GM12878 (cell line): ENCODE data around the gene SIRT3. TPM values are rescaled to one million over a fixed set of nuclear protein-coding genes. Genes with fewer than 3 reads are reported as not detected.

Experiments used
- ATAC-seq: fragments of 200-7000 bp; cut with Tn5 transposase; 3 replicates; pipeline ENCODE4 v1.9.1; 2020; ENCODE audit warnings: mild to moderate bottlenecking, moderate library complexity
- BruUV-seq: library from RNA; stranded (reverse); fragments of 400-500 nt; replicated peaks from 2 replicates; lab custom pipeline; 2021; lab: Mats Ljungman, UMichigan
- CTCF ChIA-PET: fragments of 300-600 bp; sonication (Branson Sonifier 250); formaldehyde crosslinking; extraction: SDS; loops from one replicate; lab custom pipeline; 2021; ENCODE audit warnings: inconsistent platforms; lab: Yijun Ruan, JAX
- POLR2A ChIA-PET: fragments of 350-600 bp; formaldehyde crosslinking; extraction: SDS; loops from one replicate; lab custom pipeline; 2021; ENCODE audit warnings: inconsistent platforms; lab: Charles Lee
- RAD21 ChIA-PET: fragments of 300-600 bp; sonication (Branson Sonifier 250); formaldehyde crosslinking; loops from one replicate; lab custom pipeline; 2023; ENCODE audit warnings: antibody characterized with exemption; ENCODE audit not compliant: unreplicated experiment; lab: Charles Lee
- SMC1A ChIA-PET: fragments of 300-600 bp; sonication (Branson Sonifier 250); formaldehyde crosslinking; loops from one replicate; lab custom pipeline; 2023; ENCODE audit not compliant: unreplicated experiment, uncharacterized antibody; lab: Charles Lee
- DNase-seq: peaks from one replicate; pipeline ENCODE4 v3.0.0-alpha.2; 2011; ENCODE audit warnings: low read depth, low spot score
- FAIRE-seq: peaks from 3 replicates; lab custom pipeline; 2011; peaks lifted over from hg19 to GRCh38; lab: Jason Lieb, UNC
- H2AFZ ChIP-seq: 2 replicates; pipeline ENCODE4 v1.6.0; 2011; ENCODE audit warnings: low read depth, low read length, control low read depth; ENCODE audit not compliant: control insufficient read depth
- H3K27ac ChIP-seq: 2 replicates; pipeline ENCODE4 v1.5.1; 2011; ENCODE audit warnings: control low read depth; ENCODE audit not compliant: control insufficient read depth, insufficient read depth
- H3K27me3 ChIP-seq, 2 experiments: replicated peaks in 1 of 2; 2 replicates each; pipeline versions ENCODE4 v1.6.0 to v1.6.1; 2011; ENCODE audit warnings: low read length in 1 of 2; ENCODE audit not compliant: control insufficient read depth in 2 of 2, insufficient read depth in 2 of 2
- H3K36me3 ChIP-seq, 2 experiments: 2 replicates each; pipeline ENCODE4 v1.5.1; 2011; ENCODE audit warnings: low read length in 1 of 2; ENCODE audit not compliant: control insufficient read depth in 2 of 2, insufficient read depth in 2 of 2
- H3K4me1 ChIP-seq: 2 replicates; pipeline ENCODE4 v1.6.1; 2011; ENCODE audit warnings: mild to moderate bottlenecking, low read length, moderate library complexity, mixed read lengths; ENCODE audit not compliant: control insufficient read depth, insufficient read depth
- H3K4me2 ChIP-seq: 2 replicates; pipeline ENCODE4 v1.6.0; 2011; ENCODE audit warnings: control low read depth; ENCODE audit not compliant: control insufficient read depth, insufficient read depth
- H3K4me3 ChIP-seq: fragments of 200-600 bp; sonication (generic); 2 replicates; pipeline ENCODE4 v1.5.1; 2016
- H3K79me2 ChIP-seq: 2 replicates; pipeline ENCODE4 v1.6.0; 2011; ENCODE audit warnings: low read length; ENCODE audit not compliant: control insufficient read depth, insufficient read depth
- H3K9ac ChIP-seq: 2 replicates; pipeline ENCODE4 v1.8.0; 2011; ENCODE audit warnings: low read length, control low read depth, mixed read lengths; ENCODE audit not compliant: control insufficient read depth, insufficient read depth
- H3K9me3 ChIP-seq: replicated peaks from 3 replicates; pipeline ENCODE4 v1.5.1; 2011; ENCODE audit warnings: mild to moderate bottlenecking, low read length; ENCODE audit not compliant: control insufficient read depth, insufficient read depth
- H4K20me1 ChIP-seq: 2 replicates; pipeline ENCODE4 v1.6.0; 2011; ENCODE audit not compliant: control insufficient read depth, insufficient read depth
- BCL3 ChIP-seq: IDR thresholded peaks from 2 replicates; pipeline ENCODE4 v1.6.1; 2011; ENCODE audit warnings: borderline replicate concordance, low read depth, mild to moderate bottlenecking, moderate library complexity, low read length; ENCODE audit not compliant: insufficient read depth, poor library complexity, severe bottlenecking
- E4F1 ChIP-seq: fragments of 450-650 bp; IDR thresholded peaks from 2 replicates; pipeline ENCODE4 v1.6.1; 2018; ENCODE audit warnings: borderline replicate concordance, mild to moderate bottlenecking; ENCODE audit not compliant: partially characterized antibody
- GATAD2B ChIP-seq: fragments of 450-650 bp; conservative IDR thresholded peaks from 2 replicates; pipeline ENCODE4 v1.6.1; 2017; ENCODE audit warnings: low read depth, mild to moderate bottlenecking, moderate library complexity
- HDAC2 ChIP-seq: fragments of 200-600 bp; sonication (generic); IDR thresholded peaks from 2 replicates; pipeline ENCODE4 v1.6.1; 2017
- POLR2A ChIP-seq: IDR thresholded peaks from 2 replicates; pipeline ENCODE4 v1.6.1; 2011; ENCODE audit warnings: low read depth, mild to moderate bottlenecking, low read length
- POLR2AphosphoS2 ChIP-seq: IDR thresholded peaks from 2 replicates; pipeline ENCODE4 v1.6.1; 2011; ENCODE audit warnings: low read depth, mild to moderate bottlenecking, low read length, improper control_type of control experiment, moderate library complexity
- POLR2AphosphoS5 ChIP-seq: IDR thresholded peaks from 2 replicates; pipeline ENCODE4 v1.6.1; 2011; ENCODE audit warnings: mild to moderate bottlenecking, low read length, inconsistent platforms
- ZBED1 ChIP-seq: IDR thresholded peaks from 2 replicates; pipeline ENCODE4 v1.6.1; 2016; ENCODE audit warnings: borderline replicate concordance
- ZNF622 ChIP-seq: fragments of 450-650 bp; IDR thresholded peaks from 2 replicates; pipeline ENCODE4 v1.6.1; 2017; ENCODE audit warnings: mild to moderate bottlenecking, inconsistent platforms
- WGBS: methylation state at CpG from one replicate; pipeline ENCODE4 v1.1.6; 2016; ENCODE audit warnings: low lambda C conversion rate; ENCODE audit not compliant: insufficient replicate concordance, insufficient coverage; ENCODE audit errors: missing lambda C conversion rate; 5-methylcytosine and 5-hydroxymethylcytosine counted together
- in situ Hi-C: fragments of 300-500 bp; cut with MboI; formaldehyde crosslinking; loops from 9 replicates; pipeline ENCODE4 v1.14.3; 2018; ENCODE audit warnings: mixed read lengths
- intact Hi-C: fragments of 100-400 bp; cut with micrococcal nuclease; formaldehyde crosslinking; loops from one replicate; pipeline ENCODE4 v1.14.2; 2022; ENCODE audit not compliant: unreplicated experiment
- polyA plus RNA-seq, 11 experiments: library from polyadenylated mRNA; depleted of rRNA in 4 of 11; unstranded in 6 of 11; stranded (reverse) in 5 of 11; fragments of >200 nt; fragmentation: Nextera tagmentation in 4 of 11; fragmentation: Illumina TruSeq in 1 of 11; extraction: Ambion mirVana in 4 of 11; extraction: Trizol in 1 of 11; gene quantifications; 1 replicate in 1 of 11; 2 replicates in 10 of 11; pipeline versions ENCODE4 v1.2.1 to v1.2.3, GENCODE V29; 2011 to 2016; ENCODE audit warnings: inconsistent platforms in 2 of 11, missing spikeins in 2 of 11, low read depth in 1 of 11
- total RNA-seq, 4 experiments: library from RNA; depleted of rRNA in 3 of 4; stranded (reverse); fragments of >200 nt in 3 of 4; fragmentation: Illumina TruSeq in 1 of 4; extraction: Trizol in 1 of 4; gene quantifications; 2 replicates each; pipeline versions ENCODE4 v1.2.1 to v1.2.3, GENCODE V29; 2013 to 2021

Gene SIRT3
- total and polyA plus RNA-seq, 10 of the 15 experiments (the other 5 are each of a cell fraction or from before 2014, with no cell fraction given): 0.90 to 23.2 (median 12.6) TPM

DNA sequence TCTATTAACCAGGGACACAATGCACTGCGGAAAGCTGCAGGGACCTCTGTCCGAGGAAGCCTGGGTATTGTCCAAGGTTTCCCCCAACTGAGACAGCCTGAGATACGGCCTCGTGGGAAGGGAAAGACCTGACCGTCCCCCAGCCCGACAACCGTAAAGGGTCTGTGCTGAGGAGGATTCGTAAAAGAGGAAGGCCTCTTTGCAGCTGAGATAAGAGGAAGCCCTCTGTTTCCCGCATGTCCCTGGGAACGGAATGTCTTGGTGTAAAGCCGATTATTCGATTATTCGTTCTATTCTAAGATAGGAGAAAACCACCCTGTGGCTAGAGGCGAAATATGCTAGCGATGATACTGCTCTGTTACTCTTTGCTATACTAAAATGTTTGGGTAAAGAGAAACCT, 34.2 kb downstream of the SIRT3 start:
- DNase-seq (no peak), ATAC-seq (no peak), FAIRE-seq (no peak)
- no peak overlapping the region for H3K27ac ChIP-seq
- no peak overlapping the region for H3K4me2 ChIP-seq
- H3K79me2 ChIP-seq: peaks cover 24% of the 10 kb centered on the region
- peaks cover 11% of the 10 kb centered on the region for H4K20me1 ChIP-seq
- no peaks in the 10 kb centered on the region for H3K9me3 ChIP-seq
- H2AFZ ChIP-seq: no peak overlapping the region
- ChIA-PET RAD21 (no interaction called here), SMC1A (no interaction called here), CTCF (no interaction called here), POLR2A (no interaction called here)
- no peaks in the 10 kb centered on the region for H3K27me3 ChIP-seq
- no peak for TF ChIP-seq ZNF622
- peak; percentile 16; the same call in 1 of the 2 replicates for TF ChIP-seq POLR2AphosphoS5
- TF ChIP-seq ZBED1: no peak
- H3K4me3 ChIP-seq: no peak overlapping the region
- H3K9ac ChIP-seq: no peak overlapping the region
- H3K4me1 ChIP-seq: peaks cover 12% of the 10 kb centered on the region
- intact Hi-C loops: loop anchor here (10.0 kb wide), 1 partner anchor 243 kb away; the partner anchor contains the start of gene ANO9
- in situ Hi-C loops: loop anchor here (10.0 kb wide), 1 partner anchor 163 kb away; the partner anchor contains the start of gene B4GALNT4
- no TSS peak for BruUV-seq
- 72% methylated on average over 15 of the region's 15 CpGs for WGBS
- peaks cover 4 to 21% of the 10 kb centered on the region in 2 experiments for H3K36me3 ChIP-seq

DNA sequence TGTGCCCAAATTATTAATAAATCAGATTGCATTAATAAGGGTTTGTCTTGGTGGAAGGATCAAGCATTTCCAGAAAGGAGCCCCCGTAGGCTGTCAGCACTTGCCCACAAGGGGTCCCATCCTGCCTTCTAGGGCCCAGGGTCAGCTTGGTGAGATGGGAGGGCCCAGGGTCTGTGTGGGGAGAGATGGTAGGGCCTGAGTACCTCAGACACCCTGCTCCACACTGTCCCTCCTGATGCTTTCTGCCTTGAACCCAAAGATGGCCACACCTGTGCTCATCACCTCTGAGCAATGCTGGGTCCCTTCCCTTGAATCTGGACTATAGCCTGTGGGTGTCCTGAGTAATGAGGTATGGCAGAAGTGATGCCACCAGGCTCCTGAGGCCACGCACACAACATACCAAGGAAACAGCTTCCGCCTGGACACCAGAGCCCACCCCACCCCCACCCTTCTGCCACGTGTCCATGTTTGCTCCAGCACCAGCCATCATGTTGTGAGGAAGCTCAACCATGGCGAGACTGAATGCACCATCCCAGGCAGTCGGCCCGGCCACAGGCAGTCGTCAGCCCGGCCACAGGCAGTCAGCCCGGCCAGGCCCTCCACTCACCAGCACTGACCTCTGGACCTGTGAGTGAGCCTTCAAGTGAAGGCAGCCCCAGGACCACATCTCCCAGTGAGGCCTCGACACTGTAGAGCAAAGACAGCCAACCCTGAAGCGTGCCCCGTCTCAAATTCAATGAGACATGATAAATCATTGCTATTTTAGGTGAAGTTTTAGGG, 35.7 kb downstream of the SIRT3 start:
- ATAC-seq: no peak
- Histone ChIP-seq H3K79me2 (peaks cover 8% of the 10 kb centered on the region), H3K27ac (no peak overlapping the region), H3K9me3 (no peaks in the 10 kb centered on the region), H3K4me1 (peaks cover 2% of the 10 kb centered on the region), H4K20me1 (peaks cover 6% of the 10 kb centered on the region; the same call in 1 of the 2 replicates), H2AFZ (no peak overlapping the region), H3K4me3 (no peak overlapping the region), H3K9ac (no peak overlapping the region), H3K27me3 (no peaks in the 10 kb centered on the region), H3K36me3 (peaks cover 3 to 16% of the 10 kb centered on the region in 2 experiments), H3K4me2 (no peak overlapping the region)
- no peak for TF ChIP-seq E4F1
- no peak for TF ChIP-seq BCL3
- no peak for TF ChIP-seq GATAD2B
- peak; percentile 16; the same call in 1 of the 2 replicates for TF ChIP-seq POLR2AphosphoS5
- TF ChIP-seq POLR2AphosphoS2: peak; percentile 54; the same call in 1 of the 2 replicates
- no peak for TF ChIP-seq HDAC2
- TF ChIP-seq POLR2A: peak; percentile 38; the same call in 1 of the 2 replicates
- ChIA-PET CTCF (no interaction called here), POLR2A (no interaction called here), SMC1A (no interaction called here), RAD21 (no interaction called here)
- FAIRE-seq: no peak
- no peak for DNase-seq
- intact Hi-C loops (loop anchor here (10.0 kb wide), 1 partner anchor 244 kb away; the partner anchor contains the start of gene ANO9), in situ Hi-C loops (loop anchor here (10.0 kb wide), 1 partner anchor 164 kb away; the partner anchor contains the start of gene B4GALNT4)
- no TSS peak for BruUV-seq
- 96% methylated on average over 10 of the region's 13 CpGs for WGBS
